SK-N-MC (cell line): ENCODE measurements around the gene PDLIM3.

Experiments used
- EZH2 ChIP-seq: fragments of 200-600 bp; sonication (generic); IDR thresholded peaks from one replicate; pipeline ENCODE4 v1.6.1; 2017; ENCODE audit warnings: antibody characterized with exemption
- FOXP2 ChIP-seq: optimal IDR thresholded peaks from 2 replicates; pipeline ENCODE3; 2011; ENCODE audit warnings: mild to moderate bottlenecking, moderate library complexity; ENCODE audit not compliant: insufficient read depth; ENCODE audit errors: extremely low read length, control extremely low read depth
- POLR2AphosphoS5 ChIP-seq: IDR thresholded peaks from 2 replicates; pipeline ENCODE4 v1.6.1; 2012; ENCODE audit warnings: mild to moderate bottlenecking, low read depth, low read length, borderline replicate concordance

- TF ChIP-seq EZH2 (no peak), POLR2AphosphoS5 (no peak), FOXP2 (no peak)
These were observed 16.9 kb upstream of the PDLIM3 start for GRCh38 chr4:185552254-185552653.
